Activated naive CD4-positive, alpha-beta T cell treated with Interleukin-2 at 50 U/mL for 16 hours (primary cell): ENCODE measurements around the gene SCART1.
"Not testable (repeated sequence)": the region's sequence is repeated elsewhere in the genome, so short reads cannot be mapped to it uniquely, and the experiment has no call there.

Source experiments
- DNase-seq: peaks from one replicate; pipeline ENCODE4 v3.0.0-alpha.2; 2020

The SCART1 gene

GRCh38 chr10:133453516-133454203 lies at the start of gene SCART1:
Gene SCART1, plus strand, starts transcription at chr10:133453945. Its CDS starts 53 bp downstream, at chr10:133453998.
- peak; percentile 32 for DNase-seq

- DNase-seq, result no peak
Observed at GRCh38 chr10:133405272-133405671, 48.5 kb upstream of the SCART1 start.

GRCh38 chr10:133405844-133406527 lies 47.8 kb upstream of the SCART1 start:
- DNase-seq, result no peak

GRCh38 chr10:133411523-133412380 lies 42.0 kb upstream of the SCART1 start:
- DNase-seq, result no peak

GRCh38 chr10:133412381-133412711 lies 41.4 kb upstream of the SCART1 start:
- no peak for DNase-seq

- not testable (repeated sequence) for DNase-seq
Observed at GRCh38 chr10:133414401-133414800, 39.3 kb upstream of the SCART1 start.

- no peak for DNase-seq
Observed at GRCh38 chr10:133415752-133416151, 38.0 kb upstream of the SCART1 start.

- no peak for DNase-seq
Observed at GRCh38 chr10:133418289-133418993, 35.3 kb upstream of the SCART1 start.

GRCh38 chr10:133419211-133419950 lies 34.4 kb upstream of the SCART1 start:
- DNase-seq, result no peak

GRCh38 chr10:133420028-133420427 lies 33.7 kb upstream of the SCART1 start:
- no peak for DNase-seq

GRCh38 chr10:133420579-133420978 lies 33.2 kb upstream of the SCART1 start:
- DNase-seq, result no peak

- no peak for DNase-seq
Observed at GRCh38 chr10:133421336-133422222, 32.2 kb upstream of the SCART1 start.

GRCh38 chr10:133422223-133422806 lies 31.4 kb upstream of the SCART1 start:
- DNase-seq, result no peak

- no peak for DNase-seq
Observed at GRCh38 chr10:133422807-133423771, 30.7 kb upstream of the SCART1 start.

- not testable (repeated sequence) for DNase-seq
Observed at GRCh38 chr10:133424102-133424501, 29.6 kb upstream of the SCART1 start.

GRCh38 chr10:133424601-133425000 lies 29.1 kb upstream of the SCART1 start, which contains the start of gene SPRN:
Gene SPRN, minus strand, starts transcription at chr10:133424625. Its CDS starts 944 bp downstream, at chr10:133423681.
- not testable (repeated sequence) for DNase-seq

GRCh38 chr10:133429571-133429970 lies 24.2 kb upstream of the SCART1 start:
- DNase-seq, result not testable (repeated sequence)

- not testable (repeated sequence) for DNase-seq
Observed at GRCh38 chr10:133431888-133432613, 21.7 kb upstream of the SCART1 start.

GRCh38 chr10:133432789-133433188 lies 21.0 kb upstream of the SCART1 start:
- not testable (repeated sequence) for DNase-seq
